ENCODE data around the gene CAPZA1.

Gene CAPZA1

DNA sequence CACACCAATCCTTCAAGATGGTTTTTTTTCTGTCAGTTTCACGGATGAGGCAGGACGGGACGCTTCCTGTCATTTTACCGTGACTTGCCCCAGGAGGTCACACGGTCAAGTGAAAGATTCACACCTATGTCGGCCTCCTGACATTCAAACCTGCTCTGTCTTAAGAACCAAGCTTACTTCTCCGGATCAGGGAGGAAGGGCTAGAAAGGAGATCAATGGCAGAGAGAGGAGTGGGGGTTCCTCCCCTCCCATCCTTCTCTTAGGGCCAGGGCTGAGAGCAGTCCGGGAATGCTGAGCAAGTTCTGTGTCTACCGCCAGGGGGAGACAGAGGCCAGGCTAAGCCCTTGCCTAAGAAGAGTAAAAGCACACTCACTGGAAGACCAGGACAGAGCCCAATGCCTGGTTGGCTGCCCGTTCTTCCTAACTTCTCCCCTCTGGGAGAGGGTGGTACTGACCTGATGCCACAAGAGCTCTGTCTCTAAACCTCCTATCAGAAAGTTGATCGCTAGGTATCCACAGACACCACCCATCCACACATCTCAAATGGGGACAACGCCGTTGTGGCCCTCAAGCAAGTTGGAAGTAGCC, 96.6 kb downstream of the CAPZA1 start:
- TF ChIP-seq, protein P1, sequence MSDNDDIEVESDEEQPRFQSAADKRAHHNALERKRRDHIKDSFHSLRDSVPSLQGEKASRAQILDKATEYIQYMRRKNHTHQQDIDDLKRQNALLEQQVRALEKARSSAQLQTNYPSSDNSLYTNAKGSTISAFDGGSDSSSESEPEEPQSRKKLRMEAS (IDR thresholded peaks at IDR 0.05; ENCODE audit: low read depth, low read length), result no peak
- TF ChIP-seq POLR2A (IDR thresholded peaks at IDR 0.05; ENCODE audit: extremely low read depth, insufficient read length) (no peak), MYC (IDR thresholded peaks at IDR 0.05; ENCODE audit: low read depth, low read length) (no peak)
- TF ChIP-seq, protein P2, sequence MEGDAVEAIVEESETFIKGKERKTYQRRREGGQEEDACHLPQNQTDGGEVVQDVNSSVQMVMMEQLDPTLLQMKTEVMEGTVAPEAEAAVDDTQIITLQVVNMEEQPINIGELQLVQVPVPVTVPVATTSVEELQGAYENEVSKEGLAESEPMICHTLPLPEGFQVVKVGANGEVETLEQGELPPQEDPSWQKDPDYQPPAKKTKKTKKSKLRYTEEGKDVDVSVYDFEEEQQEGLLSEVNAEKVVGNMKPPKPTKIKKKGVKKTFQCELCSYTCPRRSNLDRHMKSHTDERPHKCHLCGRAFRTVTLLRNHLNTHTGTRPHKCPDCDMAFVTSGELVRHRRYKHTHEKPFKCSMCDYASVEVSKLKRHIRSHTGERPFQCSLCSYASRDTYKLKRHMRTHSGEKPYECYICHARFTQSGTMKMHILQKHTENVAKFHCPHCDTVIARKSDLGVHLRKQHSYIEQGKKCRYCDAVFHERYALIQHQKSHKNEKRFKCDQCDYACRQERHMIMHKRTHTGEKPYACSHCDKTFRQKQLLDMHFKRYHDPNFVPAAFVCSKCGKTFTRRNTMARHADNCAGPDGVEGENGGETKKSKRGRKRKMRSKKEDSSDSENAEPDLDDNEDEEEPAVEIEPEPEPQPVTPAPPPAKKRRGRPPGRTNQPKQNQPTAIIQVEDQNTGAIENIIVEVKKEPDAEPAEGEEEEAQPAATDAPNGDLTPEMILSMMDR (IDR thresholded peaks at IDR 0.05; ENCODE audit: low read depth, low read length), result peak; percentile 89

DNA sequence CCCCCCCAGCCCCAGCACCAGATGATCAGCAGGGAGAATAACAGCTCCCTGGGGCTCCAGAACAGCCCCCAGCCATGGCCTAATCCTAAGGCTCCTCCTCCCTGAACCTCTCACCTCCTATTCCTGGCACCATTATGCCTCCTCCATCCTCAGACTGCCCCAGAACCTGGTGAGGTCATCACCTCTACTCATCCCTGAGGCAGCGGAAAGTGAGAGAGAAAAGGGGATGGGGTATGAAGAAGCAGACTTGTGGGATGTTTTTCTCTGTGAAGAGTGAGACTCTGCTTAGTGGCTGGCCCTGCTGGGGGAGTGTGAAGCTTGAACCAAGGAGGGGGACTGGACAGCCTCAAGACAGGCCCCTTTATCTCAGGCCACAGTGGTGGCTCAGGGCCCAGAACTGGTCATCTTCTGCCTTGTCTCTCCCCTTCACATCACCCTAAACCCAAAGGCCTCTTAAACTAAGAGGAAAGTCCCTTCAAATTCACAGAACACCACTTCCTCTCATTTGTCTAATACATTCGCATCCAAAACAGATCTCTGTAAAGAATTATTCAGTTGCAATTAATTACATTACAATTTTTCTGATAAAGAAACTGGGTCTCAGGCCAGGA, 97.7 kb downstream of the CAPZA1 start:
- TF ChIP-seq MYC (IDR thresholded peaks at IDR 0.05; ENCODE audit: low read depth, low read length), result no peak
- TF ChIP-seq, protein P1 (IDR thresholded peaks at IDR 0.05; ENCODE audit: low read depth, low read length), result no peak
- no peak for TF ChIP-seq POLR2A (IDR thresholded peaks at IDR 0.05; ENCODE audit: extremely low read depth, insufficient read length)
- TF ChIP-seq, protein P2 (IDR thresholded peaks at IDR 0.05; ENCODE audit: low read depth, low read length), result no peak
- no peak for DNase-seq (ENCODE audit: low read depth)
- H3K4me3 ChIP-seq (ENCODE audit: low read depth, low read length), result no peak overlapping the region

More for the DNA sequence above, 96.6 kb downstream of the CAPZA1 start:
- DNase-seq (ENCODE audit: low read depth), result peak; percentile 85
- peak overlapping the region; percentile 51 for H3K4me3 ChIP-seq (ENCODE audit: low read depth, low read length)

DNA sequence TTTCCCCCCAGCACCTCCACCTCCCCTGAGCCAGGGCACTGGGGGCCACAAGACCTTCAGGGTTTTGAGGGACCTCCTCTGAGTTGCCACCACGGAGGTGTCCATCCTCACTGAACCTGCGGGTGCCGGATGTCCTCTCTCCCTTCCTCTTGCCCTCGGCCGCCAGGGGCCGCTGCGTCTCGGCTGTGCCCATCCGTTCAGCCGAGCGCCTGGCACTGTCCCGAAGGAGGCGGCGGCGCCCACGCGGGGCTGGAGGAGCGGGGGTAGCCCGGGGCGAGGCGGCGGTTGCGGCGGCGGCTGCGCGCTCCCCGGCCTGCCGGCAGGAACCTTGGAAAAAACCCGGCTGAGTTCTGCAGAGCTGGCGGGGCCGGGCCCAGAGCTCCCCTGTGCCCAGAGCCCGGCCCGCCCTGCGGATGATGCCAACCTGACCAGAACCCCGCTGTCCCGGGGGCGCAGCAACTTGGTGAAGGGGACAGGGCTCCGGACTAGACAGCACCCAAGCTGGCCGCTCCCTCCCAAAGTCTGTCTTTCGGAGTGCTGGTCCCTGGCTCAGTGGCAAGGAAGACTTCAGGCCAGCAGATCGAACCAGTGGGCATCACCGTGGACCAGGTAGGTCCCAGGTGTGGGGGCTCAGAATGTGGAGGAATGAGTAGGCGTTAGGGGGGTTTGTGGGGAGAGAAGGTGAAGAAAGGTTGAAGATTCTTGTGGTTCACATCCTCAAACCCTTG, 99.2 kb downstream of the CAPZA1 start:
- no peak overlapping the region for H3K4me3 ChIP-seq (ENCODE audit: low read depth, low read length)
- TF ChIP-seq, protein P2 (IDR thresholded peaks at IDR 0.05; ENCODE audit: low read depth, low read length), result peak; percentile 76
- TF ChIP-seq, protein P1 (IDR thresholded peaks at IDR 0.05; ENCODE audit: low read depth, low read length), result no peak
- TF ChIP-seq POLR2A (IDR thresholded peaks at IDR 0.05; ENCODE audit: extremely low read depth, insufficient read length), result no peak
- TF ChIP-seq MYC (IDR thresholded peaks at IDR 0.05; ENCODE audit: low read depth, low read length), result no peak
- peak; percentile 70 for DNase-seq (ENCODE audit: low read depth)

DNA sequence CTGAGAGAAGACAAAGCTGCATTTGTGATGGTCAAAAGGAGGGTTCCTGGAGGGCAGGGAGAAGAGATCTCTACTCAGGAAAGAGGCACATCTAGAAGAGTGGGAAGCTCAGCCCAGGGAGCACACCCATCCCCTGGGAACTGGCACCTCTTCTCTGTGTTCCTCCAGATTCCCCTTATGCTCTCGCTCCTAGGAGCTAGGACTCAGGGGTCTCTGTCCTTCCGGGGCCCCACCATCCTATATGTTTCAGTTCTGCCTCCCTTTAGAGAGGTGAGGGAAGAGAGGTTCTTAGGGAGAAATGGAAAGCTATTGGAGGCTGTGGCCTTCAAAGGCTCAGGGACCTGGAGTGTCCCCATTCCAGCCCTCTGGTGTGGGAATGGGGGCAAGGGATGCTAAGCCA, 100.1 kb downstream of the CAPZA1 start:
- TF ChIP-seq, protein P2 (IDR thresholded peaks at IDR 0.05; ENCODE audit: low read depth, low read length), result no peak
- no peak for TF ChIP-seq POLR2A (IDR thresholded peaks at IDR 0.05; ENCODE audit: extremely low read depth, insufficient read length)
- TF ChIP-seq MYC (IDR thresholded peaks at IDR 0.05; ENCODE audit: low read depth, low read length), result no peak
- TF ChIP-seq, protein P1 (IDR thresholded peaks at IDR 0.05; ENCODE audit: low read depth, low read length), result no peak
- no peak overlapping the region for H3K4me3 ChIP-seq (ENCODE audit: low read depth, low read length)
- DNase-seq (ENCODE audit: low read depth), result no peak

DNA sequence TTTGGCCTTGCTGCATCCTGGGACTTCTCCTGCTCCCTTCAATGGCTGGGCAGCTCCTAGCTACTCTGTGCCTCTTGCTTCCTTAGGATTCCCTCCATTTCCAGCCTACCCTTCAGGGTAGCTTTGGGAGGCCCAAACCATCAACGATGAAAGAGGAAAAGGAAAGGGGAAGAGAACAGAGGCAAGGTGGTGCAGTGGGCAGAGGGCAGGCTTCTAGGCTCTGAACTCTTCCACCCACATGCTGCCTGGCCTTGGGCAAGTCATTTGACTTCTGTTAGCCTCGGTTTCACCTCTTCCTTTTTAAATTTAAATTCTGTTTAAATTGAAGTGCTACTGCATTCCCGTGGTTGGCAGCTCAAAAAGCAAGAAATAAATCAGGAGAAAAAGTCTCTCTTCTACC, 101.2 kb downstream of the CAPZA1 start:
- no peak overlapping the region for H3K4me3 ChIP-seq (ENCODE audit: low read depth, low read length)
- no peak for DNase-seq (ENCODE audit: low read depth)
- TF ChIP-seq, protein P2 (IDR thresholded peaks at IDR 0.05; ENCODE audit: low read depth, low read length), result no peak
- no peak for TF ChIP-seq POLR2A (IDR thresholded peaks at IDR 0.05; ENCODE audit: extremely low read depth, insufficient read length)
- TF ChIP-seq MYC (IDR thresholded peaks at IDR 0.05; ENCODE audit: low read depth, low read length), result no peak
- TF ChIP-seq, protein P1 (IDR thresholded peaks at IDR 0.05; ENCODE audit: low read depth, low read length), result no peak
